HFF-Myc (cell line): Measurements from ENCODE around the gene APOA5.

Experiments used
- DNase-seq: peaks from one replicate; pipeline ENCODE4 v3.0.0-alpha.2; 2011; ENCODE audit warnings: low read depth; ENCODE audit errors: extremely low read depth
- H3K4me3 ChIP-seq: replicated peaks from 2 replicates; pipeline ENCODE4 v1.5.1; 2011; ENCODE audit warnings: low read depth, mild to moderate bottlenecking, control low read depth, low read length
- TF ChIP-seq, protein P1 (sequence below): IDR thresholded peaks from 2 replicates; pipeline ENCODE4 v1.5.1; 2012; ENCODE audit warnings: mild to moderate bottlenecking, low read depth, low read length, control low read depth; ENCODE audit errors: missing control alignments

The APOA5 gene, protein sequence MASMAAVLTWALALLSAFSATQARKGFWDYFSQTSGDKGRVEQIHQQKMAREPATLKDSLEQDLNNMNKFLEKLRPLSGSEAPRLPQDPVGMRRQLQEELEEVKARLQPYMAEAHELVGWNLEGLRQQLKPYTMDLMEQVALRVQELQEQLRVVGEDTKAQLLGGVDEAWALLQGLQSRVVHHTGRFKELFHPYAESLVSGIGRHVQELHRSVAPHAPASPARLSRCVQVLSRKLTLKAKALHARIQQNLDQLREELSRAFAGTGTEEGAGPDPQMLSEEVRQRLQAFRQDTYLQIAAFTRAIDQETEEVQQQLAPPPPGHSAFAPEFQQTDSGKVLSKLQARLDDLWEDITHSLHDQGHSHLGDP

DNA sequence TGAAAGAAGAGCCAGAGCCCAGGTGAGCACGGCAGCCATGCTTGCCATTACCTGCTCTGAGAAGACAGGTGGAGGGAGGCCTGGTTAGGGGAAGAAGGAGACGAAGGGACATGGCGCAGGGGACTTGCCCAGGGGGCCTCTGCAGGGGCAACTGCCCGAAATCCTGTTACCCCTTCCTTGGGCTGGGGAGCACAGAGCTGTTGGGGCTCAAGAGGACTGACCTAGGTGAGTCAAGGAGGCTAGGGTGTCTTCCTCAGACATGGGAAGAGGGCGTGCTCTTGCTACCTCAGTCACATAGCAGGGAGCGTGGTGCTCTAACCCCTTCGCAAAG, at the start of gene APOA5:
APOA5 (minus strand) TSS at position 67 of the 331 bp plus-strand sequence; CDS start at position 48, 19 bp downstream.
- no peak for DNase-seq
- TF ChIP-seq, protein P1, sequence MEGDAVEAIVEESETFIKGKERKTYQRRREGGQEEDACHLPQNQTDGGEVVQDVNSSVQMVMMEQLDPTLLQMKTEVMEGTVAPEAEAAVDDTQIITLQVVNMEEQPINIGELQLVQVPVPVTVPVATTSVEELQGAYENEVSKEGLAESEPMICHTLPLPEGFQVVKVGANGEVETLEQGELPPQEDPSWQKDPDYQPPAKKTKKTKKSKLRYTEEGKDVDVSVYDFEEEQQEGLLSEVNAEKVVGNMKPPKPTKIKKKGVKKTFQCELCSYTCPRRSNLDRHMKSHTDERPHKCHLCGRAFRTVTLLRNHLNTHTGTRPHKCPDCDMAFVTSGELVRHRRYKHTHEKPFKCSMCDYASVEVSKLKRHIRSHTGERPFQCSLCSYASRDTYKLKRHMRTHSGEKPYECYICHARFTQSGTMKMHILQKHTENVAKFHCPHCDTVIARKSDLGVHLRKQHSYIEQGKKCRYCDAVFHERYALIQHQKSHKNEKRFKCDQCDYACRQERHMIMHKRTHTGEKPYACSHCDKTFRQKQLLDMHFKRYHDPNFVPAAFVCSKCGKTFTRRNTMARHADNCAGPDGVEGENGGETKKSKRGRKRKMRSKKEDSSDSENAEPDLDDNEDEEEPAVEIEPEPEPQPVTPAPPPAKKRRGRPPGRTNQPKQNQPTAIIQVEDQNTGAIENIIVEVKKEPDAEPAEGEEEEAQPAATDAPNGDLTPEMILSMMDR = no peak
- H3K4me3 ChIP-seq = no peak within 1 kb of the TSS

GRCh38 chr11:116840746-116841296, 49.1 kb upstream of the APOA5 start:
- TF ChIP-seq, protein P1 = no peak
- DNase-seq = no peak
- H3K4me3 ChIP-seq = no peak overlapping the region

GRCh38 chr11:116840224-116840745, 48.6 kb upstream of the APOA5 start:
- H3K4me3 ChIP-seq = no peak overlapping the region
- TF ChIP-seq, protein P1 = peak; percentile 20
- no peak for DNase-seq

- no peak for DNase-seq
- TF ChIP-seq, protein P1 = no peak
These were observed 46.8 kb upstream of the APOA5 start for GRCh38 chr11:116838321-116839084.

GRCh38 chr11:116837231-116838091, 45.8 kb upstream of the APOA5 start, which contains the start of gene APOA1:
Gene APOA1, minus strand, starts transcription at chr11:116837622. Its CDS starts 235 bp downstream, at chr11:116837387.
- TF ChIP-seq, protein P1 = no peak
- no peak for DNase-seq
- H3K4me3 ChIP-seq = no peak within 1 kb of the TSS

More at GRCh38 chr11:116838321-116839084, 46.8 kb upstream of the APOA5 start:
- no peak overlapping the region for H3K4me3 ChIP-seq

DNA sequence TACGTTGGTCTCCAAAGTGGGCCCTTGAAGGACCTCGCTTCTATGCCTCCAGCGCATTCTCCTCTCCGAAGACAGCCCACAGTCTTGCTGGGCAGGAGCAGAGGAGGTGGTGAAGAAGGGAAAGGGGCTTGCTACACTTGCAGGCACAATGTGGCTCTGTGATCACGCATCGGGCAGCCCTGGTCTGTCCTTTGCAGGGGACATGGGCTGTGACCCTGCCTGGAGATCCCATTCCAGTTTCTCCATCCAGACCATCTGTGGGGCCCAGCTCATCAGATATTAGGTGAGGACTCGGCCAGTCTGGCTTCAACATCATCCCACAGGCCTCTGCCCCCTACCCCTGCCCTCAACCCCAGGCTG, 44.9 kb upstream of the APOA5 start:
- DNase-seq = no peak
- TF ChIP-seq, protein P1 = no peak
- H3K4me3 ChIP-seq = no peak overlapping the region
